Measurements from ENCODE around the gene ZEB2. TPM values are rescaled to one million over a fixed set of nuclear protein-coding genes. Genes with fewer than 3 reads are reported as not detected.

ZEB2 gene
- total and polyA plus RNA-seq, 10 of the 15 experiments (the other 5 are each of a cell fraction or from before 2014, with no cell fraction given) = 0.14 to 3.2 (median 0.84) TPM

DNA sequence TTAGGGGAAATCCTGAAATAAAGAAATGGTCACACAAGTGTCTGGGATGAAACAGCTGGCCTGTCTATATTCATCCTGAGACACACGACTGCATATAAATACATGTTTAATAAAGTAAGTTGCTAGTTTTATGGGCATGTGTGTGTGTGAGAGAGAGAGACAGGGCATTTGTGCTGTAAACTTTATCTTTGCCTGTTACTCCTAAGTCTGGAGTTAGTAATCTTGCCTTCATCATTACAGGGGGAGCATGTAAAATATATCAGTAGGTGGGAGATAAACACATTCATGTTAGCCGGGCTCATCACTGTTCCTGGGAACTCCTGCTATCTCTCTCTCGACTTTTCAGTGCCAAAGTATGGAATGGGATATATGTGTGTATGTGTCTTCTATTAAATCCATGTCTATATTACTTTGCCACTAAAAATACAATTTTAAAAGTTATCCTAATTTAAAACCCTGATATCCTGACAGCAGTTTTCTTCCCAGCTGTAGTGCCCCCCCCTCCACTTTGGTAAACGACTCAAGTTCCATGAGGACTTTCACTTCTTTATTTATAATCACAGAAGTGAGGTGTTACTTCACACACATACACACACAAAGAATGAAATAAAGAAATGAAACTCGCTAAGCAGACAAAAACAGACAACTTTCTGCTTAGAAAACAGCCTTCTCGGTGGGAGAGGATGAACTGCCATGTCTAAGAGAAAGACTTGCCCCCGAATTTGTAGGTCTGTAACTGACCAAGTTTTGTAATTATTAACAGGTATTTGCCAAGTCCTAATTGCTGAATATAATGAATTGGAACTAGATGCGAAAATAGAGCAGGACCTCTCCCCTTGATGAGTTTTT, 947 bp downstream of the ZEB2 start (continued):
- TF ChIP-seq GABPA (IDR thresholded peaks at IDR 0.05; ENCODE audit: low read depth) (no peak), ZNF384 (IDR thresholded peaks at IDR 0.05; ENCODE audit: borderline replicate concordance, low read depth, low read length) (peak; percentile 17; the same call in 1 of the 2 replicates), SREBF1 (IDR thresholded peaks at IDR 0.05; ENCODE audit: low read length) (no peak), WRNIP1 (IDR thresholded peaks at IDR 0.05; ENCODE audit: borderline replicate concordance, low read depth, low read length) (no peak), MTA2 (IDR thresholded peaks at IDR 0.05; ENCODE audit: low read depth) (peak; percentile 92), JUNB (IDR thresholded peaks at IDR 0.05) (no peak), SP1 (IDR thresholded peaks at IDR 0.05; ENCODE audit: low read depth, low read length) (no peak), PAX5 (IDR thresholded peaks at IDR 0.05; ENCODE audit: borderline replicate concordance, low read depth, low read length) (no peak), FOXK2 (IDR thresholded peaks at IDR 0.05) (no peak; the same call in 1 of the 2 replicates), RB1 (IDR thresholded peaks at IDR 0.05; ENCODE audit: borderline replicate concordance) (no peak), POU2F2 (IDR thresholded peaks at IDR 0.05; ENCODE audit: borderline replicate concordance, low read depth, low read length) (no peak), ETV6 (conservative IDR thresholded peaks at IDR 0.05 in 1 of 2, IDR thresholded peaks at IDR 0.05 in 1 of 2; ENCODE audit: borderline replicate concordance in 1 of 2, low read depth in 1 of 2) (no peak), RFX5 (IDR thresholded peaks at IDR 0.05; ENCODE audit: low read depth, low read length) (no peak), SRF (IDR thresholded peaks at IDR 0.05; ENCODE audit: low read depth in 2 of 2, low read length in 2 of 2) (no peak), RAD51 (IDR thresholded peaks at IDR 0.05) (0 out of 2 replicates have a peak, but pooled peaks have one; percentile 16), MYB (IDR thresholded peaks at IDR 0.05; ENCODE audit: borderline replicate concordance, low read depth, low read length) (no peak), JUND (IDR thresholded peaks at IDR 0.05; ENCODE audit: low read depth, low read length) (no peak), SMAD1 (IDR thresholded peaks at IDR 0.05; ENCODE audit: low read depth, partially characterized antibody) (no peak)
- TF ChIP-seq, protein P1, sequence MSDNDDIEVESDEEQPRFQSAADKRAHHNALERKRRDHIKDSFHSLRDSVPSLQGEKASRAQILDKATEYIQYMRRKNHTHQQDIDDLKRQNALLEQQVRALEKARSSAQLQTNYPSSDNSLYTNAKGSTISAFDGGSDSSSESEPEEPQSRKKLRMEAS (IDR thresholded peaks at IDR 0.05; ENCODE audit: low read depth, low read length) = no peak
- TF ChIP-seq, protein P2, sequence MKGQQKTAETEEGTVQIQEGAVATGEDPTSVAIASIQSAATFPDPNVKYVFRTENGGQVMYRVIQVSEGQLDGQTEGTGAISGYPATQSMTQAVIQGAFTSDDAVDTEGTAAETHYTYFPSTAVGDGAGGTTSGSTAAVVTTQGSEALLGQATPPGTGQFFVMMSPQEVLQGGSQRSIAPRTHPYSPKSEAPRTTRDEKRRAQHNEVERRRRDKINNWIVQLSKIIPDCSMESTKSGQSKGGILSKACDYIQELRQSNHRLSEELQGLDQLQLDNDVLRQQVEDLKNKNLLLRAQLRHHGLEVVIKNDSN (IDR thresholded peaks at IDR 0.05; ENCODE audit: borderline replicate concordance, extremely low read length, insufficient read depth, low read depth, low read length) = no peak
- TF ChIP-seq, protein P3, sequence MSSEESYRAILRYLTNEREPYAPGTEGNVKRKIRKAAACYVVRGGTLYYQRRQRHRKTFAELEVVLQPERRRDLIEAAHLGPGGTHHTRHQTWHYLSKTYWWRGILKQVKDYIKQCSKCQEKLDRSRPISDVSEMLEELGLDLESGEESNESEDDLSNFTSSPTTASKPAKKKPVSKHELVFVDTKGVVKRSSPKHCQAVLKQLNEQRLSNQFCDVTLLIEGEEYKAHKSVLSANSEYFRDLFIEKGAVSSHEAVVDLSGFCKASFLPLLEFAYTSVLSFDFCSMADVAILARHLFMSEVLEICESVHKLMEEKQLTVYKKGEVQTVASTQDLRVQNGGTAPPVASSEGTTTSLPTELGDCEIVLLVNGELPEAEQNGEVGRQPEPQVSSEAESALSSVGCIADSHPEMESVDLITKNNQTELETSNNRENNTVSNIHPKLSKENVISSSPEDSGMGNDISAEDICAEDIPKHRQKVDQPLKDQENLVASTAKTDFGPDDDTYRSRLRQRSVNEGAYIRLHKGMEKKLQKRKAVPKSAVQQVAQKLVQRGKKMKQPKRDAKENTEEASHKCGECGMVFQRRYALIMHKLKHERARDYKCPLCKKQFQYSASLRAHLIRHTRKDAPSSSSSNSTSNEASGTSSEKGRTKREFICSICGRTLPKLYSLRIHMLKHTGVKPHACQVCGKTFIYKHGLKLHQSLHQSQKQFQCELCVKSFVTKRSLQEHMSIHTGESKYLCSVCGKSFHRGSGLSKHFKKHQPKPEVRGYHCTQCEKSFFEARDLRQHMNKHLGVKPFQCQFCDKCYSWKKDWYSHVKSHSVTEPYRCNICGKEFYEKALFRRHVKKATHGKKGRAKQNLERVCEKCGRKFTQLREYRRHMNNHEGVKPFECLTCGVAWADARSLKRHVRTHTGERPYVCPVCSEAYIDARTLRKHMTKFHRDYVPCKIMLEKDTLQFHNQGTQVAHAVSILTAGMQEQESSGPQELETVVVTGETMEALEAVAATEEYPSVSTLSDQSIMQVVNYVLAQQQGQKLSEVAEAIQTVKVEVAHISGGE (CRISPR knock-in tag; IDR thresholded peaks at IDR 0.05) = no peak
- TF ChIP-seq, protein P4, sequence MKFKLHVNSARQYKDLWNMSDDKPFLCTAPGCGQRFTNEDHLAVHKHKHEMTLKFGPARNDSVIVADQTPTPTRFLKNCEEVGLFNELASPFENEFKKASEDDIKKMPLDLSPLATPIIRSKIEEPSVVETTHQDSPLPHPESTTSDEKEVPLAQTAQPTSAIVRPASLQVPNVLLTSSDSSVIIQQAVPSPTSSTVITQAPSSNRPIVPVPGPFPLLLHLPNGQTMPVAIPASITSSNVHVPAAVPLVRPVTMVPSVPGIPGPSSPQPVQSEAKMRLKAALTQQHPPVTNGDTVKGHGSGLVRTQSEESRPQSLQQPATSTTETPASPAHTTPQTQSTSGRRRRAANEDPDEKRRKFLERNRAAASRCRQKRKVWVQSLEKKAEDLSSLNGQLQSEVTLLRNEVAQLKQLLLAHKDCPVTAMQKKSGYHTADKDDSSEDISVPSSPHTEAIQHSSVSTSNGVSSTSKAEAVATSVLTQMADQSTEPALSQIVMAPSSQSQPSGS (IDR thresholded peaks at IDR 0.05; ENCODE audit: low read length) = peak; percentile 63; the same call in 1 of the 2 replicates
- TF ChIP-seq, protein P5, sequence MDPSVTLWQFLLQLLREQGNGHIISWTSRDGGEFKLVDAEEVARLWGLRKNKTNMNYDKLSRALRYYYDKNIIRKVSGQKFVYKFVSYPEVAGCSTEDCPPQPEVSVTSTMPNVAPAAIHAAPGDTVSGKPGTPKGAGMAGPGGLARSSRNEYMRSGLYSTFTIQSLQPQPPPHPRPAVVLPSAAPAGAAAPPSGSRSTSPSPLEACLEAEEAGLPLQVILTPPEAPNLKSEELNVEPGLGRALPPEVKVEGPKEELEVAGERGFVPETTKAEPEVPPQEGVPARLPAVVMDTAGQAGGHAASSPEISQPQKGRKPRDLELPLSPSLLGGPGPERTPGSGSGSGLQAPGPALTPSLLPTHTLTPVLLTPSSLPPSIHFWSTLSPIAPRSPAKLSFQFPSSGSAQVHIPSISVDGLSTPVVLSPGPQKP (IDR thresholded peaks at IDR 0.05; ENCODE audit: low read depth, low read length) = no peak

Data from GM12878 (cell line).